Right lobe of liver (tissue), 6 donors: Measurements from ENCODE around the gene SMARCA2. TPM values are rescaled to one million over a fixed set of nuclear protein-coding genes. Genes with fewer than 3 reads are reported as not detected.

Source experiments
- ATAC-seq, 4 donors: fragments of 200-7000 bp; cut with Tn5 transposase; one replicate each; pipeline ENCODE4 v1.9.1; 2020; ENCODE audit warnings: mild to moderate bottlenecking in 4 of 4, moderate library complexity in 4 of 4
- DNase-seq, 3 donors: peaks; one replicate each; pipeline ENCODE4 v3.0.0-alpha.2; 2020
- H3K27ac ChIP-seq, 3 donors: fragments of 200-600 bp; one replicate each; pipeline ENCODE4 v1.8.0; 2022
- H3K27me3 ChIP-seq, 2 donors: fragments of 200-600 bp; one replicate each; pipeline ENCODE4 v1.8.0; 2022
- H3K36me3 ChIP-seq, 4 donors: fragments of 200-600 bp; sonication (generic) in 1 of 4; one replicate each; pipeline versions ENCODE4 v1.5.1 to v1.8.0; 2017 to 2022; ENCODE audit warnings: control low read depth in 1 of 4
- H3K4me1 ChIP-seq, 4 donors: fragments of 200-600 bp; sonication (generic) in 1 of 4; one replicate each; pipeline versions ENCODE4 v1.5.1 to v1.8.0; 2017 to 2022; ENCODE audit warnings: control low read depth in 1 of 4
- H3K4me3 ChIP-seq, 3 donors: fragments of 200-600 bp; one replicate each; pipeline ENCODE4 v1.8.0; 2022
- H3K9me3 ChIP-seq, 4 donors: fragments of 200-600 bp; sonication (generic) in 1 of 4; one replicate each; pipeline versions ENCODE4 v1.5.1 to v1.8.0; 2017 to 2022; ENCODE audit warnings: control low read depth in 1 of 4
- POLR2A ChIP-seq: fragments of 450-650 bp; IDR thresholded peaks from one replicate; pipeline ENCODE4 v1.6.1; 2017; ENCODE audit warnings: antibody characterized with exemption, mild to moderate bottlenecking
- WGBS: methylation state at CpG from one replicate; pipeline ENCODE4 v1.1.6; 2018; ENCODE audit warnings: low coverage, low lambda C conversion rate; ENCODE audit not compliant: insufficient coverage; ENCODE audit errors: missing lambda C conversion rate; 5-methylcytosine and 5-hydroxymethylcytosine counted together
- intact Hi-C, 2 donors: fragments of 100-400 bp; cut with DNase I; formaldehyde crosslinking; loops; one replicate each; pipeline versions ENCODE4 v1.11.2 to v1.14.1; 2022
- total RNA-seq, 6 experiments: library from RNA; depleted of rRNA in 2 of 6; stranded (reverse); fragments of >200 nt in 2 of 6; fragmentation: NEBNext Ultra II Directional in 3 of 6; extraction: Animal tissue kit (Norgen Biotek cat#: 25700) in 3 of 6; gene quantifications; one replicate each; pipeline versions ENCODE4 v1.1.0 to v1.2.4, GENCODE V29; 2016 to 2023
- TF ChIP-seq, protein P1 (sequence below), 4 donors: fragments of 200-600 bp in 3 of 4; fragments of 450-650 bp in 1 of 4; IDR thresholded peaks; one replicate each; pipeline versions ENCODE4 v1.5.1 to v1.8.0; 2016 to 2022; ENCODE audit warnings: antibody characterized with exemption in 4 of 4, mild to moderate bottlenecking in 2 of 4
- donor health status: DM: no; HTN: yes; CAD: no.
- donor health status: DM: no; HTN: no; CAD: no.
- donor health status: DM: no; HTN: no; CAD: no.
- donor health status: DM: no; HTN: yes; CAD: no.
- donor health status: DM: no; HTN: yes; CAD: no.

The SMARCA2 gene
- total RNA-seq, 6 experiments from 2014 or later: 46.2 to 97.8 (median 62.4) TPM

DNA sequence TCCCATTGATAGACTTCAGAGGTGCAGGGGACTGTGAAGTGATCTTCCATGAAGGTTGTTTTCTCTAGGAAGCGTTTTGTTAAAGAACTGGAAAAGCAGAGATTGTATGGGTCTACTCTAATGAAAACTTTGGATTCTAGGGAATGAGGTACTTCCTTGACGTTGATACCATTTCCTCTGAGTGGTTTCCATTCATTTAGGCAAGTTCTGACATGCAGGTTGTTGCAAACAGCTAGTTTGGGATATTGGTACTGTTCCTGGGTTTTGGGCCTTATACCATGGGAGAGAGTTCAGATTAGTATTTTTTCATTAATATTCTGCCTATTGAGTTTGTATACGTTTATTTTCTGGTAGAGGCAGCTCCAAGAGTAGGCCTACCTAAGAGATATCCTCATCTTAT lies 25.7 kb downstream of the SMARCA2 start:
- Histone ChIP-seq H3K4me1 (no peaks in the 10 kb centered on the region), H3K4me3 (no peak overlapping the region), H3K27me3 (no peaks in the 10 kb centered on the region), H3K27ac (no peak overlapping the region), H3K9me3 (no peaks in the 10 kb centered on the region), H3K36me3 (peaks cover 0 to 36% (median 15%) of the 10 kb centered on the region in 4 donors)
- WGBS: 84% methylated on average over 3 of the region's 3 CpGs
- no peak for TF ChIP-seq POLR2A
- TF ChIP-seq, protein P1, sequence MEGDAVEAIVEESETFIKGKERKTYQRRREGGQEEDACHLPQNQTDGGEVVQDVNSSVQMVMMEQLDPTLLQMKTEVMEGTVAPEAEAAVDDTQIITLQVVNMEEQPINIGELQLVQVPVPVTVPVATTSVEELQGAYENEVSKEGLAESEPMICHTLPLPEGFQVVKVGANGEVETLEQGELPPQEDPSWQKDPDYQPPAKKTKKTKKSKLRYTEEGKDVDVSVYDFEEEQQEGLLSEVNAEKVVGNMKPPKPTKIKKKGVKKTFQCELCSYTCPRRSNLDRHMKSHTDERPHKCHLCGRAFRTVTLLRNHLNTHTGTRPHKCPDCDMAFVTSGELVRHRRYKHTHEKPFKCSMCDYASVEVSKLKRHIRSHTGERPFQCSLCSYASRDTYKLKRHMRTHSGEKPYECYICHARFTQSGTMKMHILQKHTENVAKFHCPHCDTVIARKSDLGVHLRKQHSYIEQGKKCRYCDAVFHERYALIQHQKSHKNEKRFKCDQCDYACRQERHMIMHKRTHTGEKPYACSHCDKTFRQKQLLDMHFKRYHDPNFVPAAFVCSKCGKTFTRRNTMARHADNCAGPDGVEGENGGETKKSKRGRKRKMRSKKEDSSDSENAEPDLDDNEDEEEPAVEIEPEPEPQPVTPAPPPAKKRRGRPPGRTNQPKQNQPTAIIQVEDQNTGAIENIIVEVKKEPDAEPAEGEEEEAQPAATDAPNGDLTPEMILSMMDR (IDR thresholded peaks at IDR 0.05): no peak
- ATAC-seq: no peak
- intact Hi-C loops: no loop called here
- DNase-seq: no peak

DNA sequence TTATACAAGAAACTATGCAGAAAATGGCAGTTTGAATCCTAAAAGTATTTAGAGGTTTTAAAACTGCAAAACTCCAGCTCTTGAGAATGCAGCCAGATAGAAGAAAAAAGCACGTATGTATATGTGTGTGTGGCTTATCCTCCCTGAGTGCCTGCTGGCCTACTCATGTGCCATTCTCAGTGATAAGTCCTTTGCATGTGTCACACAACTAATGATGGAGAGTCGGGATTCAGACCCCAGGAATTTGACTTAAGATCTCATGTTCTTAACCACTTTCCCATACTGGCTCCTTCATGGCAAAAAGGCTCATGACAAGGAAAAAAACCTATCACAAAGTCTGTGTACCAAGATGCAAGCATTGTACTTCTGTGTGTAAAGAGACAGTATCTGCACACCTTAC lies 26.6 kb downstream of the SMARCA2 start:
- Histone ChIP-seq H3K4me1 (no peaks in the 10 kb centered on the region), H3K4me3 (no peak overlapping the region), H3K36me3 (peaks cover 0 to 35% (median 15%) of the 10 kb centered on the region in 4 donors), H3K27me3 (no peaks in the 10 kb centered on the region), H3K9me3 (no peaks in the 10 kb centered on the region), H3K27ac (no peak overlapping the region)
- ATAC-seq (no peak), DNase-seq (no peak)
- WGBS: 100% methylated on average over 1 of the region's 2 CpGs
- no peak for TF ChIP-seq POLR2A
- TF ChIP-seq, protein P1 (IDR thresholded peaks at IDR 0.05): no peak
- intact Hi-C loops: no loop called here

DNA sequence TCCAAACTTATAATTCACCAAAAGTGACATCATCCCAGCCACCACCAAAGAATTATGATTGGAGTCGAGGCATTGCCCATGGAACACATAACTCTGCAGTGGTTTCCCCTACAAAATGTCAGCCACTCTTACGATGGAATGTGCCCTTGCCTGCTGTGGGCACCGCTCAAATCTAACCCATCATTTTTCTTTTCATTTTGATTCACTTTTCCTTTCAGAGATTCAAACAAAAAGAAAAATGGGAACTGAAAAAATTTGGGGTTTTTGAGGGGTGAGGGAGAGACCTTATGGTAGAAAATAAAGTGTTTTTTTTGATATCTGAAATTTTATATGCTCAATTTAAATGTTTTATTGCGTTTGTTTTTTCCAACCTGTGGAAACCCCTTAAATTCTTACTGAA lies 28.1 kb downstream of the SMARCA2 start:
- no peaks in the 10 kb centered on the region for H3K4me1 ChIP-seq
- intact Hi-C loops: no loop called here
- no peaks in the 10 kb centered on the region for H3K27me3 ChIP-seq
- H3K9me3 ChIP-seq: no peaks in the 10 kb centered on the region
- no peak overlapping the region for H3K27ac ChIP-seq
- peaks cover 0 to 45% (median 15%) of the 10 kb centered on the region in 4 donors for H3K36me3 ChIP-seq
- WGBS: 76% methylated on average over 4 of the region's 4 CpGs
- no peak for DNase-seq
- no peak for TF ChIP-seq POLR2A
- TF ChIP-seq, protein P1 (IDR thresholded peaks at IDR 0.05): no peak
- no peak for ATAC-seq
- no peak overlapping the region for H3K4me3 ChIP-seq

DNA sequence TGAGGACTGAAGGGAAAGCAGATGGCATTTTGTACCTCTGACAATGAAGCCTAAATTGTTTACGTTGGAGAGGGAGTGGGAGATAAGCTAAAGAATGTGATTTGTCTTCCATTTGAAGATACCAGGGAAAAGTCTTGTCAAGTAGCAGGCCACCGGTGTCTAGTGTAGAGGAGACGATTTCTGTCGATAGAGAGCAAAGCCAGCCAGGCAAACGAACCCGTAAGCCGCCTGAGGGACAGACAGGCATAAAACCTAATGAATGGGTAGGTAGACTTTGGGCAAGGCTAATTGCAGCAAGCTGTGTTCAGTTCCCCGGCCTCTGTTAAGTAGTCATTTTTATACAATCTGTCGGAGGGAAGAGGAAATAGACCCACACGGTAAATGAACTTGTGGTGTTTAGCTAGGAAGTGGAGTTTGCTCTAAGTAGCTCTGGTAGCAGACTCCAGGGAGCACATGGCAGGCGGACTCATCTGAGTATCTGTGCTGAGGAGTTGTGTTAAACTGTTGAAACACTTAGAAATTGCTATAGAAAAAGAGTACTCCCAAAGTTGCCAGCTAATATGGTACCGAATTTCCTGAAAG lies 28.8 kb downstream of the SMARCA2 start:
- Histone ChIP-seq H3K36me3 (peaks cover 0 to 50% (median 15%) of the 10 kb centered on the region in 4 donors), H3K4me1 (no peaks in the 10 kb centered on the region), H3K27ac (no peak overlapping the region), H3K9me3 (no peaks in the 10 kb centered on the region), H3K4me3 (no peak overlapping the region), H3K27me3 (no peaks in the 10 kb centered on the region)
- TF ChIP-seq, protein P1 (IDR thresholded peaks at IDR 0.05): no peak
- no peak for TF ChIP-seq POLR2A
- 64% methylated on average over 12 of the region's 12 CpGs for WGBS
- intact Hi-C loops: no loop called here
- no peak for ATAC-seq
- DNase-seq: no peak
